Measurements from ENCODE around the gene EFCAB6. TPM values are rescaled to one million over a fixed set of nuclear protein-coding genes. Genes with fewer than 3 reads are reported as not detected.

The EFCAB6 gene
- total RNA-seq, 1 experiment from 2014 or later: 0.52 TPM

GRCh38 chr22:43819421-43819921 is 7.4 kb upstream of the EFCAB6 start:
- ChIA-PET CTCF (no interaction called here), RAD21 (ENCODE audit: low non-redundant PET in 1 of 2, low total read pairs in 2 of 2, uncharacterized antibody in 2 of 2, unreplicated experiment in 2 of 2) (no interaction called here), POLR2A (no interaction called here)
- no peak overlapping the region for H2AFZ ChIP-seq (ENCODE audit: low read depth, low read length, poor library complexity, severe bottlenecking)
- intact Hi-C loops (cut with micrococcal nuclease): no loop called here
- H3K36me3 ChIP-seq (ENCODE audit: control insufficient read depth in 1 of 2, insufficient read depth in 2 of 2, low read length in 2 of 2): no peaks in the 10 kb centered on the region
- no peaks in the 10 kb centered on the region for H3K9me3 ChIP-seq (ENCODE audit: control insufficient read depth in 1 of 2, insufficient read depth in 1 of 2, low read depth in 1 of 2, low read length in 2 of 2)
- BruUV-seq (replicated peaks): no TSS peak
- H3K9me2 ChIP-seq (ENCODE audit: insufficient read depth): no peaks in the 10 kb centered on the region
- no peak overlapping the region for H3K4me3 ChIP-seq (replicated peaks in 1 of 2; ENCODE audit: low read depth in 1 of 2, low read length in 2 of 2)
- no peaks in the 10 kb centered on the region for H3K4me1 ChIP-seq (ENCODE audit: control insufficient read depth in 1 of 2, insufficient read depth in 2 of 2, low read length in 2 of 2)
- no peaks in the 10 kb centered on the region for H4K20me1 ChIP-seq (ENCODE audit: insufficient read depth)
- no peak for DNase-seq (ENCODE audit: low read depth, low spot score)
- no peak for ATAC-seq
- H3K27ac ChIP-seq (ENCODE audit: low read depth, low read length): no peak overlapping the region
- H3K27me3 ChIP-seq (ENCODE audit: insufficient read depth, low read length): no peaks in the 10 kb centered on the region
- H3K4me2 ChIP-seq (ENCODE audit: low read length): no peak overlapping the region
- TF ChIP-seq EZH2phosphoT487 (IDR thresholded peaks at IDR 0.05; ENCODE audit: borderline replicate concordance) (no peak), SIN3A (IDR thresholded peaks at IDR 0.05; ENCODE audit: low read depth) (no peak), ZFX (IDR thresholded peaks at IDR 0.05) (no peak), SRF (IDR thresholded peaks at IDR 0.05; ENCODE audit: low read depth) (no peak), ZNF274 (IDR thresholded peaks at IDR 0.05; ENCODE audit: low read depth, low read length) (no peak), CTCF (IDR thresholded peaks at IDR 0.05 in 2 of 3, conservative IDR thresholded peaks at IDR 0.05 in 1 of 3; ENCODE audit: borderline replicate concordance in 1 of 3, insufficient read depth in 1 of 3, low read depth in 2 of 3, low read length in 2 of 3) (no peak), YY1 (IDR thresholded peaks at IDR 0.05; ENCODE audit: extremely low read depth, insufficient replicate concordance, low read depth, low read length) (no peak), POLR2A (IDR thresholded peaks at IDR 0.05; ENCODE audit: borderline replicate concordance, extremely low read depth, insufficient read depth, insufficient read length) (no peak), EZH2 (IDR thresholded peaks at IDR 0.05) (no peak), ATF3 (IDR thresholded peaks at IDR 0.05) (no peak), MAX (IDR thresholded peaks at IDR 0.05) (no peak), REST (IDR thresholded peaks at IDR 0.05; ENCODE audit: low read depth) (no peak)
- H3K9ac ChIP-seq (ENCODE audit: low read length): no peak overlapping the region
- H3K79me2 ChIP-seq (ENCODE audit: insufficient read depth, low read length): no peaks in the 10 kb centered on the region
